ENCODE results near the gene SDCCAG8.

GRCh38 chr1:243474136-243474881 lies 218.5 kb downstream of the SDCCAG8 start:
- TF ChIP-seq CTCF (IDR thresholded peaks at IDR 0.05) = no peak
- no peak for TF ChIP-seq POLR2AphosphoS5 (IDR thresholded peaks at IDR 0.05; ENCODE audit: low read depth, low read length)
